Measurements from ENCODE around the gene PDCD7.
A peak's percentile ranks its signal among the peaks of the same experiment; 100 is the strongest.
"Not testable (repeated sequence)": the region's sequence is repeated elsewhere in the genome, so short reads cannot be mapped to it uniquely, and the experiment has no call there.

Gene PDCD7

DNA sequence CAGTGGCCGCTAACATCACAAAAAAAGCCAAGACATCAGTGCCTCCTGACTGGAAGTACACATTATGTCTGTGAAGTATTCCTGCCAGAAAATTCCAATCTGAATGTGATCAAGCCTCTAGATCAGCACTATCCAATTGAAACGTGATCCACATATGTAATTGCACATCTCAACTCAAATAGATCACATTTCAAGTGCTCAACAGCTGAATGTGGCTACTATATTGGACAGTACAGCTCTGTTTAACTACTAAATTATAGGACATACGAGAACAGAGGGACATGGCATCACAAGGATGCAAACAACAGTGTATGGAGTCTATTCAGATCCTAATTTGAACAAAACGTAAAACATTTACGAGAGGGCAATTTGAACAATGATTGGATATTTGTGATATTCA is 18.1 kb downstream of the PDCD7 start:
- no peak for DNase-seq

DNA sequence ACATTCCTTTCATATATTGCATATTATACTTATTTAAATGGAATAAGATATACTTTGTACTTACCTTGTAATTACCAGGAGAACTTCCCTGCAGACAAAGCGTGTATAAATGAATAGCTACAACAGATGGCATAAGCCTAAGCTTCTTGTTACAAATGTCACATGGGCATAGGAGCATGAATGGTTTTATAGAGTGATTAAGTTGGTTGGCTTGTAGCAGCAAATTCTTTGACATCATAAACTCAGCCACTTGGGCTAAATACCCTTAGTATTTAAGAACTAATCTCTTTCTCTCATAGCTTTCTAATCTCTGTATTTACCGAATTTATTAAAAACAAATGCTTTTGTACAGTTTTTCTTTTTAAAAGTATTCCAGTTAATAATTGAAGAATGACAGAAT is 18.5 kb downstream of the PDCD7 start, which contains the start of gene UBAP1L:
Gene UBAP1L (minus strand): TSS at position 115 of the 400 bp plus-strand sequence. CDS start 8,985 bp downstream, outside the sequence.
- DNase-seq, result no peak

DNA sequence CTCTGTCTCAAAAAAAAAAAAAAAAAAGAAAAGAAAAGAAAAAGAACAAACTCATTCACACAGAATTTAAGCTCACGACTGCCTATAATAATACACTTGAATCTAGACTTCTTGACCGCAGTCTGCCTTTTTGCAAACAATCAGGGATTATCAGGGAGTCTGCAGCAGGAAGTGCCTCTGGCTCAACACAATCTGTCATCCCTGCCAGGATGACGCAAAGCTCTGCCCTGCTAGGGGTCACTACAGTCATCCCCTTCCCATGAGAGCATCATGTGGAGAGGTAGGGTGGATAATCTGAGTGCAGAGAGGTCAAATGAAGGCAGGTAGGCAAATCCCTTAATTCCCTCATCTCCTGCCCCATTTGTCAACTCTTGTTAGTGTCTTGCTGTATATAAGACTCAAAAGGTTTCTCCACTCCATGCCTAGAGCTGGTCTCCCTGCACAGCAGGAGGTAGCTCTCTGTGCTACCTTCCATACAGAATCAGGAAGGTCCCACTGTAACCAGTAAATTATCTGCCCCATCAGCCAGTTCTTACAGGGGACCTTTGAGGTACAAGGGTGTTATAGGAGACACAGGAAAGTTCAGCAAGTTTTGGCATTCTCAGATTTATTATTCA is 22.8 kb downstream of the PDCD7 start:
- DNase-seq, result no peak

DNA sequence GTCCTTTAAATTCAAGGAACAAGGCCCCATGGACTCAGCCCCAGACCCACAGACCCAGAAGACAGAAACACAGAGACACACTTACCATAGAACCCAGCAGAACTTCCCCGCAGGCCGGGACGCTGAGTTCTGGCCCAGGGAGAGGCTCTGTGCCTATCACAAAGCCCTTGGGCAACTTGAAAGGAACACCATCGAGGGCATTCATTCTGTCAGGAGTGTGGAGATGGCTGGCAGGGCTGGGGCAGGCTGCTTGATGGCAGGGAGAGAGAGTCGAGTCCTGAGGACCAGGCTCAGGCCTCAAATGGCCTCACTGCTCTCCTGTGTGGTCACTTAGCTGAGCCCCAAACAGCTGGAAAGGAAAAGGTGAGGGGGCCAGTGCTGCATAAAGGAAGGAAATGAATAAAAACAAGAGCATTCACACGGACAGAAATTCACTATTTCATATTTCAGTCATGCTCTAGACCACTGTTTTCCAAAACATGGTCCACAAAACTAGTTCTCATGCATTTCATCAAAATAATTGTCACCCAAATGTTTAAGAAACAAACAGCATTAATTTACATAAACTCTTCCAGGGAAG is 27.5 kb downstream of the PDCD7 start:
- DNase-seq, result no peak

DNA sequence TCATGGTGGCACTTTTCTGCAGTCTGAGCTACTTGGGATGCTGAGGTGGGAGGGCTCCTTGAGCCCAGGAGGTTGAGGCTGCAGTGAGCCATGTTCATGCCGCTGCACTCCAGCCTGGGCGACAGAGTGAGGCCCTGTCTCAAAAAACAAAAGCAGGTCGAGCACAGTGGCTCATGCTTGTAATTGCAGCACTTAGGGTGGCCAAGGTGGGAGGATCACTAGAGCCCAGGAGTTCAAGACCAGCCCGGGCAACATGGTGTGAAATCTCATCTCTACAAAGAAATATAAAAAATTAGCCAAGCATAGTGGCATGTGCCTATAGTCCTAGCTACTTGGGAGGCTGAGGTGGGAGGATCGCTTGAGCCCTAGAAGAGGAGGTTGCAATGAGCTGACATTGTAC is 28.6 kb downstream of the PDCD7 start:
- no peak for DNase-seq

DNA sequence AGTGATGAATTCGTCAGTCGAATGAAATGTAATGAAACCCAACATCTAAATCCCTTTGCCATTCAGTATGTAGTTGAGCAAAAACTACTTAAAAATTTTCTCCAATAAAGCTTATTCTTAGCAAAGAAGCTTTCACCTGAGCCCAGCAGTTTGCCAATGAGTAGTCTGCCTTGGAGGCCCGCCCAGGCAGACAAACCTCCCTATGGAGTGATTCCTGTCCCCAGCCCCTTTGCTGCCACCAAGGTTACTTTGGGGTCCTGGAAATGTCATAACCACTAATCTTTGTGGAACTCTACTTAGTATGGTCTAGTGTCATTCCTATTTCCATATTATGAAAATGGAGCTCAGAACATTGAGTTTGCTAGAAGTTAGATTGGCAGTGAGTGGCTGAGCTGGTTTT is 30.7 kb downstream of the PDCD7 start:
- DNase-seq, result no peak

DNA sequence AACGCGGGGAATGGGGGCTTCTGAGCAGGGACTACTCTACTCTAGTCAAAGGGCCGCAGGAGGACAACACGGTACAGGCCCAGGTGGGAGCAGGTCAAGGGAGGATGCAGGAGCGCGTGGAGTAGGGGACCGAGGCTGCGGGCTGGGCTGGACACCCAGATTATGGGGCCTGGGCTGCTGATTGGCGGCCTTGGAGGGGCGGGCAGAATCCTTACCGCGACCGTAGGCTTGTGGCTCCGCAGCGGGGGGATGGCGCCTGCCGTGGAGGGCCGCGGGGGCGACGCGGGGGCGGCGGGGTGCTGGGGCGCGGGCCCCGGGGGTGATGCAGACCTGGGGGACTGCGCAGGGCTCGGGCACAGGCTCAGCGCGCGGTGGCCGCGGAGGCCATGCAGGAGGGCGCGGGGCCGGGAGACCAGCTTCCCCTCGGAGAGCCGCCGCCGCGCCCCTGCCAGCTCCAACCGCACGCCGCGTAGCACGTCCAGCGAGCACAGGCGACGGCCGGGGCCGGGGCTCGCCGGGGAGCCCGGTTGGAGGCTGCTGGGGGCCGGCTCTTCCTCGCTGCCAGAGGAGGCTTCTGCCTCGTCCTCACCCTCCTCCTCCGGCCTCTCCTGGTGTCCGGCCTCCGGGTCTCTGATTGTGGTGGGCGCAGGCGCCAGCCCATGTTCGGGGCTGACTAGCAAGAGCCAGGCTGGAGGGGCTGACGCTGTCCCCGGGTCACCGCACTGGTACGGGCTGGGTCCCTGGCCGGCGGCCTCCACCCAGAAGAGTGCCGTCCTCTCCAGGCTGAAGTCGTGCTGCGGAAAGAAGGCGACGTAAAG is 31.5 kb downstream of the PDCD7 start:
- DNase-seq, result no peak

DNA sequence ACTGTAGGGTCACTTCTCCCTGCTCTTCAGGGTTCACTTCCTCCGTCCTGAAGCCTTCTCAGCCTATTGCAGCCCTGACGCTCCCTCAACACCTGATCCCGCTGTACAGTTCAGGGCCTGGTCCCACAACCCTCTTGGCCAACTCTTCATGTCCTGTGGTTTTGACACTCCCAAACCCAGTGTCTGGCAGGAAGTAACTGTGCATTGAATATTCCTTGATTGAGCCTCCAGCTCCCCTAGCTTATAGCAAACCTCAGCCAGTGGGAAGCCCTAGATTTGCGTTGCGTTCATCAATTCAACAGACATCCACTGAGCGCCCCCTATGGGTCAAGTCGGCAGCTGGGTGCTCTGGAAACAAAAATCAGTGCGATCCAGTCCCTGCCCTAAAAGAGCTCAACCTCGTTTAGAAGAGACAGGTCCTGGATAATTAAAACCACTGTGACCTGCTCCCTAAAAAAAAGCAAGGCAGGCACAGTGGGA is 32.2 kb downstream of the PDCD7 start:
- DNase-seq, result peak; percentile 40 to 50

DNA sequence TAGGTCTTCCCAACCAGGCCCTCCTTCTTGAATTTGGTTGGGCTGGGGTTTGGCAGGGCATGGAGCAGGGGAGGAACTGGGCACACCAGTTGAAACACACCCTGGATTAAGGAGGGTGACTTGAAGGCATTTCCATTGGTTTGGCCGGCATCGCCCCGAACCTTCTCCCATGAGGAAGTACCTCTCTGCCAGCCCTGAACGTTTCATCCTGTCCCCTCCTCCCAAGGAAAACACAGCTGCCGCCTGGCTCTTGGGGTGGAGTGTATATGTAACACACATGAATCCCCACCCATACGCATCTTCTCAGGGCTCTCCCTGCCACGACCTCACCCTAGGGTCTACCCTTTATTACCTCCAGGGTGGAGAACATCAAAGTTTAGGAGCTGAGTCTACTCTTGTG is 33.2 kb downstream of the PDCD7 start:
- no peak for DNase-seq

DNA sequence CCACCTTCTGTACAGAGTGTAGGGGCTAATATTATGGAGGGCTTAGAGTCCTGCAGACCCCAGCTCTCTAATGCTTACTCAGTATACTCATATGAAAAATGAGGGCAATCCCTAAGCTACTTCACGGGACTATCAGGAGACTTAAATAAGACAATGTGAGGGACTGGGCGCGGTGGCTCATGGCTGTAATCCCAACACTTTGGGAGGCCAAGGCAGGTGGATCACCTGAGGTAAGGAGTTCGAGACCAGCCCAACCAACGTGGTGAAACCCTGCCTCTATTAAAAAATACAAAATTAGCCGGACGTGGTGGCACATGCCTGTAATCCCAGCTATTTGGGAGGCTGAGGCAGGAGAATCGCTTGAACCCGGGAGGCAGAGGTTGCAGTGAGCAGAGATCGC is 33.8 kb downstream of the PDCD7 start:
- not testable (repeated sequence) for DNase-seq

DNA sequence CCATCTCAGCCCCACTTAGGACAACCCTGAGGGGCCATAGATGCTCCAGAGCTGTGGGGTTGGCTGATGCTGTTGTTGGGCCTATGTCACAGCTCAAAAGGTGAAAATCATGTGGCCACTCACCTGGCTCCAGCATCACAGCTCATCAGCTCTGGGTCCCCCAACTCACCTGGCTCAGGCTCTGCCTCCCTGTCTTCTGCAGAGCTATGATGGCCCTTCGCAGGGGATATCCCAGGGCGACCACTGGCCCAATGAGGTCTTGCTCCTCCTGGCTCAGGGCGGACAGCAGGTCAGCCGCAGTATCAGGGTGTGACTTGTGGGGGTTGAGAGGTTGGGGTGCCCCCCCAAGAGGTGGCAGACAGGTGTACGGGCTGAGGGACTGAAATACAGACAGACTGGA is 34.3 kb downstream of the PDCD7 start:
- no peak for DNase-seq

DNA sequence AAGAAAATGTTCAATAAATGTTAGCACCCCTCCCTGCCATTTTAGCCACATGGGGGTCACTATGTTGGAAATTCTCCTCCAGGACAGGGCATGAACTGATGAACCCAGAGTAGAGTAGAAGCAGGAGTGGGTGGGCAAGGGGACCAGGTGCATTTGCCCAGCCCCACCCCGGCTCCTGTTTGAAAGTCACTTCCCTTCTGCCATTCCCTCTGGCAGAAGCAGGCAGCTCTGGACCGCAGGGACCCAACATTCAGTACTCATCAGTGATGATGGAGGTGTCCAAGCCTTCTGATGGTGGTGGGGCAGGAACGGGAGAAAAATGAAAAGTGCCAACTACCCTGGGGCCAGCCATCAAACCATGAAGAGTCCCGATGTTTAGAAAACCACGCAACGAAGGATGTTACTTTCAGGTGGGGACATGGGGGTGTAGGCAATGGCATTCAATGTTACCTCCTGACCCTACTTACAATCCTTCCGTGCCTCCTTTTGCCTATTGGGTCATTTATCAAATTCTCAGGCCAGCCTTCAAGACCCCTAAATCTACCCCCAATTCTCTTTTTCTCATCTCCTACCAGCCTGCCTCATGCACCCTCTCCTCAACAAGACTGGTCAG is 35.9 kb downstream of the PDCD7 start:
- no peak for DNase-seq

DNA sequence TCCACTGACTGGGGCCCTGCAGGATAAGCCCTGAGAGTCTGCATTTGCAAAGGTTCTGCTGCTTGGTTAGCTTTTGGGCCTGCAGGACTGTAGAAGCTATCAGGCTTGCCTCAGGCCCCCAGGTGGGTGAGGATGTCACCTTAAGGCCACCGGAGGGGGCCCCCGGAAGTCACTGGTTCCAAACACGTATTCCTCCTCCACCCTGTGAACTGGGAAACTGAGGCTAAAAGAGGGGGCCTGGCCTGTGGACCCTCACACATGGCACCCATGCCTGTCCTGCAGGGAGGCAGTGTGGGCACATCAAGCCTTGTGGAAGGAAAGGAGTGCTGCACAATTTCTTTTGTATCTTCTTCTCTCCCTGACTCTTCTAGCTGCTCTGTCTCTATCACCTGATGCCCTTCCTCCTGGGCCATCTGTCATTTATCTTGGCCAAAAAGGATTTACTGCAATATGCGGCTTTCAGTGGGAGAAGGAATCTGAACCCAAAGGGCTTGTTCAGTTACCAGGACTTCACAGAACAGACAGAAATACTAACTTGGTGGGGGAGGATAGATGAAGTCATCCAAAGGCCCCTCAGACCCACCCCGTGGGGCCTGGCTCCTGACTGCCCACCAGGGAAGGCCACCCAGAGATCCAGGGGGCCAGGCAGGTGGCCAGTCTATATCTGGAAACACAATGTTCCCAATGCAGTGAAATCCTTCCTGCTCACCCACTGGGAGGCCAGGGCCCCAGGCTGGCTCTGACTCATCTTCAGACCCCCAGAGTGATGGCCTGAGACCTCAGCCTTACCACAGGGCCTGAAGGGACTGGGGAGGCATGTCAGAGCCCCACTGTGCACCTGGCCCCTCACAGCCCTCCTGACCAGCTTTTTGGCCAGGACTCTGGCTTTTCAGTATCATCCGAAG is 36.9 kb downstream of the PDCD7 start:
- no peak for DNase-seq

DNA sequence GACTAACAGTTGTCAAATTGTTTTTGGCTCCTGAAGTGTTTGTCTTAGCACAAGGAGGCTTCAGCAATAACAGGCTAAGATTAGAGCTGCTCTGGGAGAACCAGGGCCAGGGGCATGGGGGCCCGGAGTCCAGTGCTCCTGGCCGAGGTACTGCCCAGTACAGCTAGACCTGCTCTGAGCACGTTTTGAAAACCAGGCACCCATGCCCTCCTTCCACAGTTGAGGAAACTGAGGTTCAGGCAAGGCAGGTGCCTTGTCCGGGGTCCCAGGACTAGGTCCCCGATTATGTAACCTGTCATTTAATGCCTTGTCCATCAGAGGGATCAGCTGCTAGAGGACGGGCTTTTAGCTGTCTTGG is 37.9 kb downstream of the PDCD7 start:
- no peak for DNase-seq

DNA sequence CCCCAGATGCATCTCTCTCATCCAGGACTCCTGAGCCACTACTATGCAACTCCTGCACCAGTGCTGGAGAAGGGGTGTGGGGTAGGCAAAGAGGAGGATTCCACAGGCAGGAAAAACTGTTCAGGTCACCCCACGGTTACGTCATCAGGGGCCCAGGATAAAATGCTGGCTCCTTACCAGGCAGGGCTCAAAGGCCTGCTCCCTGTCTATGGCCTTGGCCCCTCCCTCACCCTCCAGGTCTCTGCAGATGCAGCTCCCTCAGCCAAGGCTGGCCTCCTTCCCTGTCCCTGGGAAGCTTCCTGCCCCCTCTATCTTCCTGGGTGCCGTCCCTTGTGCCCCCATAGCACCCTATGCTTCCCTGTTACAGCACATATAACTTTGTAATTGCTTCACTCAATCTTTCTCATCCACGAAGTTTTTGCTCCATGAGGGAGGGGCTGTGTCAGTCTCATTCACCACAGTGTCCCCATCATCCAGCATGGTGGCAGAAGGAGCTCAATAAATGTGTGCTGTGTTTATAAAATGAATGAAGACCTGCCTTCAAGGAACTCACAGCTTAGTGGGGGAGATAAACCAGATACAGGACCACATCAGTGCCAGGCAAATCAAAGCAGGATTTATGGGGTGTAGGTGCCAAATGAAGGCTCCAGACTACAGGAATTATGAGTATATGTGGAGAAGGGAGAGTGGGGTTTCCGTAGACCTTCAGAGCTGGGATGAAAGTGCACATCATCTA is 38.4 kb downstream of the PDCD7 start:
- DNase-seq, result no peak

DNA sequence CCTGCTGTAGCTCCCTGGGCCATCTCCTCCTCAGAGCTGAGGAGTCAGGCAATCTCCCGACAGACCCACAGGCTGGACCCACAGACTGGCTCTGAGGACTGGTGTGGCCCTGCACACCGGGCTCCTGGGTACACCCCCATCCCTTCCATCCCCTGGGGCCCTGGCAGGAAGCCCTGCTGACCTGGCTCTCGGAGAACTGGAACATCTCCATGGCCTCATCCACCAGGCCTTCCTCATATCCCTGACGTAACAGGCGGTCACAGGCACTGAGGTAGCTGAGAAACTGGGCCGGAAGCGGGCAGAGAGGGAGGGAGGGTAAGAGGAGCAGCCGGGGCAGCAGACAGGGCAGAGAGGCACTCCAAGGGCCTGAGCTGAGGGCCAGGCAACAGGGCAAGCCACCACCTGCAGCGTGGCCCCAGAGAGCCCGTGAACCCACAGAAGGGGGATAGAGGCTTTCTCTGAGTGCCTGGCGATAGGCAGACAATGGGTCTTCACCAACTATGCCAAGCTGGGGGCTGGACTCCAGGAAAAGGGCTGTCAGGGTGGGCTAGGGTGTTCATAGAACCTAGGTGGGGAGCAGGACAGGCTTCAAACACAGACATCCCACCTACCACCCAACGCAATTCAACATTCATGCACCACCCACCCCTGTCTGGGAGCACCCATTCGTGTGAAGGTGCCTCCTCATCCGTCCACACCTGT is 39.2 kb downstream of the PDCD7 start:
- no peak for DNase-seq

DNA sequence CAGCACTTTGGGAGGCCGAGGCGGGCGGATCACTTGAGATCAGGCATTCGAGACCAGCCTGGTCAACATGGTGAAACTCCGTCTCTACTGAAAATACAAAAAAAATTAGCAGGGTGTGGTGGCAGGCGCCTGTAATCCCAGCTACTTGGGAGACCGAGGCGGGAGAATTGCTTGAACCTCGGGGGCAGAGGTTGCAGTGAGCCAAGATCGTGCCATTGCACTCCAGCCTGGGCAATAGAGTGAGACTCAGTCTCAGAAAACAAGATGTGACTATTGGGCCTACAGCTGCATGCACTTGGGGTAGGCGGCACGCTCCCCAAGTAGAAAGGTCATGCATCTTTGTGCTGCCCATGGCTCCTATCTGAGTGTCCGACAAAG is 39.8 kb downstream of the PDCD7 start:
- not testable (repeated sequence) for DNase-seq

DNA sequence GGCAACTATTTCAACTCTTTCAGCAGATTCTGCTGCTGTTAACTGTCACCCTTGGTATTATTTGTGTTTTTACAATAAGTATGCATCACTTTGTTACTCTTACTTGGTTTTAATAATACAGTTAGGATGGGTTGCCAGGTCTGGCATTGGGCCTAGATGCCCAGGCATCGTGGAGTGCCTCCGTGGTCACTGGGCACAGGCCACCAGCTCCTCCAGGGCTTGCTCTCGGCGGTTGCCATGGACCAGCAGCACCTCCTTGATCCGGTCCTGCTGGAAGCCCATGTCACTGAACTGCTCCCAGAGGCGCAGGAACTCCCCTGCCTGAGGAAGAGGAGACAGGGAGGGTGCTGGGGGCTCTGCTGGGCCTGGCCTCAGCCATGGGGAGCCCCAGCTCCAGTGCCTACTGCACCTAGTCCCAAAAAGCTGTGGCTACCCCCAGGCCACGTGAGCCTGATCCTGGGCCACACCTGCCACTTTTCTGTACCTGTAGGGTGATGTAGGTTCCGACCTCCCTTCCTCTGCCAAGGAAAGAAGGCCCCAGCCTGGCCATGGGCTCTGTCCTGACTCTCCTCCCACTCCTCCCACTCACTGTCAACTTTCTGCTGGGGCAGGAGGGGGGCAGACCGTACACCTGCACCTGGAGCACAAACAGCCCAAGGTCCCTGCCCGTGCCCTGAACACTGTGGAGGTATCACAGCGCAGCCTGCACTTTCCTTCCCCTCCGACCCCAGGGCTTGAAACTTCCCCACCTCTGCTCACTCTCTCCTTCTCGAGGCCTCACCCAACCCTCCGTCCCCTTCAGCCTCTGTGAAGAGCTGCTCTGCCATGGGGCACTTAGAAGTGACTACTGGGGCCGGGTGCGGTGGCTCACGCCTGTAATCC is 40.5 kb downstream of the PDCD7 start:
- no peak for DNase-seq

DNA sequence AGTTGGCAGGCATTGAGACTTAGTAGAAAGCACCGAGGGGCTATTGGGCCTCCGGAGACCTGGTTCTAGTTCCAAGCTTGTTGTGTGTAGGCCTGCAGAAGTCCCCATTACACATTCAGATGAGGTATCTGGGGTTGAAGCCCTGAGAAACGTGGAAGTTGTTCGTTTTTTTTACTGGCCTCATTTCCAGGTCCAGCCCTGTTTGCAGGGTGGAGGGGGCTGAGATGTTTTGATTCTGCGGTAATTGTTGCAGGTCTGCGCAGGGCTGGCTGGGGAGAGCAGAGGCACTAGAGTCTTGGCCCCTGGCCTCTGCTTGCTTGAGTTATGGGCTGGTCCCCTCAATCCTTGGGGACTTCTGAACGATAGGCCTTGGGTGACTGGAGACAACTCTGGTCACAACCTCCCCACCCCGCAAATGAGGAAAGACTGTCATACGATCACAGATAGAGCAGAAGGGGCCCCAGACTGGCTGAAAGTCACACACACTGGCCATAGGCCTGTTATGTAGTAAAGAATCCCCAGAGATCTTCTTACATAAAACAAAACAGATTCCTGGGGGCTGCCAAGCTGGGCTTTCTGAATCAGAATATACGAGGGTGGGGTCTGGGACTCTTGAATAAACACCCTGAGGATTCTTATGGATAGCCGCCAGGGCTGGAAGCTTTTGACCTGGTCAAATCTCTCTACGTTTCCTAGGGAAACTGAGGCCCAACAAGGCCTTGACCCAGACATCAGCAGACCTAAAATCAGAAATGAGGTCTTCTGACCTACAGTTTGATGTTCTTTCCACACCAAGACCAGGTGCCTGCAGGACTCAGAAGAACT is 41.5 kb downstream of the PDCD7 start:
- no peak for DNase-seq
